Astrocyte of the cerebellum (primary cell): ENCODE results near the gene SIGLEC14.

ENCODE experiments used
- DNase-seq: peaks from one replicate; pipeline ENCODE4 v3.0.0-alpha.2; 2011; ENCODE audit warnings: low read depth
- H3K4me3 ChIP-seq: 2 replicates; pipeline ENCODE4 v1.5.1; 2011; ENCODE audit warnings: mild to moderate bottlenecking, low read depth, low read length, moderate library complexity
- CTCF ChIP-seq: IDR thresholded peaks from 2 replicates; pipeline ENCODE4 v1.5.1; 2012; ENCODE audit warnings: low read length, low read depth, moderate library complexity, mild to moderate bottlenecking; ENCODE audit errors: missing control alignments
- in situ Hi-C: cut with HindIII; loops from 2 replicates; pipeline ENCODE4 v1.10.0; 2017; ENCODE audit warnings: low sequenced_read_pairs

Gene SIGLEC14

GRCh38 chr19:51688671-51689571 lies 42.3 kb upstream of the SIGLEC14 start:
- no peak for TF ChIP-seq CTCF
- DNase-seq: peak; percentile 88
- in situ Hi-C loops: no loop called here
- peak overlapping the region; percentile 96 for H3K4me3 ChIP-seq

GRCh38 chr19:51687791-51688670 lies 41.4 kb upstream of the SIGLEC14 start:
- no peak for DNase-seq
- peak overlapping the region; percentile 96 for H3K4me3 ChIP-seq
- TF ChIP-seq CTCF: no peak
- in situ Hi-C loops: no loop called here

- in situ Hi-C loops: no loop called here
- no peak for TF ChIP-seq CTCF
- DNase-seq: no peak
- H3K4me3 ChIP-seq: no peak overlapping the region
Observed at GRCh38 chr19:51686171-51686570, 39.5 kb upstream of the SIGLEC14 start.

- TF ChIP-seq CTCF: no peak
- in situ Hi-C loops: no loop called here
- no peak for DNase-seq
- no peak overlapping the region for H3K4me3 ChIP-seq
Observed at GRCh38 chr19:51681286-51681941, 34.8 kb upstream of the SIGLEC14 start.

- no peak overlapping the region for H3K4me3 ChIP-seq
- DNase-seq: no peak
- in situ Hi-C loops: no loop called here
- TF ChIP-seq CTCF: no peak
Observed at GRCh38 chr19:51680474-51680873, 33.8 kb upstream of the SIGLEC14 start.

GRCh38 chr19:51676566-51677083 lies 30.0 kb upstream of the SIGLEC14 start:
- in situ Hi-C loops: no loop called here
- no peak overlapping the region for H3K4me3 ChIP-seq
- TF ChIP-seq CTCF: no peak
- no peak for DNase-seq
